Measurements from ENCODE around the gene NTN3.

Gene NTN3

DNA sequence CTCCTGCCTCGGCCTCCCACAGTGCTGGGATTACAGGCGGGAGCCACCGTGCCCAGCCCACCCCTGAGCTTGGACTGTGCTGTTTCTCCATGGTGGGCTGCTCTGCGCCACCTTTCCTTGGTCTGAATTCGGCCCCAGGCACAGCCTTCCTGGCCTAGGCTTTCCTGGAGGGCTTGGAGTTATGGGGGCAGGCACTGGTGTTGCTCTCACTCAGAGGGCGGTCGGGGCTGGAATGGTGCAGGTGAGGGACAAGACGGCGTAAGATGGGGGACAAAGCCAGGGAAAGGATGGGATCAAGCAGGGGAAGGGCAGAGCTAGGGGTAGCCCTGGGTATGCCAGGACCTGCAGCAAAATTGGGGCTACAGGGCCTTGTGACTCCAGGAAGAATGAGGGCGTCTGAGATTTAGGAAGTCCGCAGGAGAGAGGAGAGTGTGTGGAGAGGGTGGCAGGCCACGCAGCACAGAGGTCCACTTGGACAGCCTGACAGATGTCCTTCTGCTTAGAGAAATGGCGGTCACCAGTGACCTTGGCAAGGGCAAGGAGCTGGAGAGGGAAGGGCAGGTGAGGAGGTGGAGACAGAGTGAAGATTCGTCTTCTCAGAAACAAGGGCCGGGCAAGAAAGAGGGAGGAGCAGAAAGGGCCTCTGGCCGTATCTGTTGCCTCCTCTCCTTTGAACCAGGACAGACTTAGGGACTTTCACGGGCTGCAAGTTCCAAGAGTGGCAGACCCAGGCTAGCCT, 41.1 kb downstream of the NTN3 start:
- Mint-ChIP-seq H3K4me1 (ENCODE audit: low read depth) (peaks cover 83% of the 10 kb centered on the region), H3K4me3 (peak overlapping the region; percentile 73), H3K27ac (peak overlapping the region; percentile 99), H3K27me3 (peaks cover 7% of the 10 kb centered on the region), H3K36me3 (ENCODE audit: low read depth) (peaks cover 36% of the 10 kb centered on the region), H3K9me3 (no peaks in the 10 kb centered on the region)
- intact Hi-C loops (cut with micrococcal nuclease): no loop called here

DNA sequence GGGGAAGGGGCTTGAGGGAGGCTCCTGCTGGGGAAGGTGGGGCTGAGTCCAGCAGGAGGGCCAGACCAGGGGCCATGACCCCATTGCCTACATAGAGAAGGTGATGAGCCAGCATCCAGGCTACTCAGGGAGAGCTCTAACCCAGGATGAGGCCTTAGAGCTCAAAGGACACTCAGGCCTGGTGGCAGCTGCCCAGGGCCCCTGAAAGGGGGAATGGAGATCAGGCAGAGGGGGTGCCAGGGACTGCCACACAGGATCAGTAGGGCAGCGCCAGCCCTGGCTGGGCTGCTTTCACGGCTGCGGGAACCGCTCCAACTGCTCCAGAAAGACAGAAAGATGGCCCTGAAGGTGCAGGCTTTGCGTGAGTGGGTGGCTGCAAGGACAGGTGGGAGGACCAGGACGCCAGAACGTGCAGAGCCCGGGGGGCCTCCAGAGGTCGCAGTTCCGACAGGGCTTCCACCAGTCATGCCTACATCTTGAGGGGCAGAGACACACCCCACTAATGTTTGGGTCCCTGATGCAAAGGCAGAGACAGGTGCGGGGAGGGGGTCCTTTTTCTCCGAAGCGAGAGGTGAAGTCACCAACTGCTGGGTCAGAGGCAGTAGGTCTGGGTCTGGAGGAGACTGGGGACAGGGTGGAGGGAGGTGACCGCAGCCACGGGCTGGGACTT, 41.8 kb downstream of the NTN3 start:
- intact Hi-C loops (cut with micrococcal nuclease): no loop called here

DNA sequence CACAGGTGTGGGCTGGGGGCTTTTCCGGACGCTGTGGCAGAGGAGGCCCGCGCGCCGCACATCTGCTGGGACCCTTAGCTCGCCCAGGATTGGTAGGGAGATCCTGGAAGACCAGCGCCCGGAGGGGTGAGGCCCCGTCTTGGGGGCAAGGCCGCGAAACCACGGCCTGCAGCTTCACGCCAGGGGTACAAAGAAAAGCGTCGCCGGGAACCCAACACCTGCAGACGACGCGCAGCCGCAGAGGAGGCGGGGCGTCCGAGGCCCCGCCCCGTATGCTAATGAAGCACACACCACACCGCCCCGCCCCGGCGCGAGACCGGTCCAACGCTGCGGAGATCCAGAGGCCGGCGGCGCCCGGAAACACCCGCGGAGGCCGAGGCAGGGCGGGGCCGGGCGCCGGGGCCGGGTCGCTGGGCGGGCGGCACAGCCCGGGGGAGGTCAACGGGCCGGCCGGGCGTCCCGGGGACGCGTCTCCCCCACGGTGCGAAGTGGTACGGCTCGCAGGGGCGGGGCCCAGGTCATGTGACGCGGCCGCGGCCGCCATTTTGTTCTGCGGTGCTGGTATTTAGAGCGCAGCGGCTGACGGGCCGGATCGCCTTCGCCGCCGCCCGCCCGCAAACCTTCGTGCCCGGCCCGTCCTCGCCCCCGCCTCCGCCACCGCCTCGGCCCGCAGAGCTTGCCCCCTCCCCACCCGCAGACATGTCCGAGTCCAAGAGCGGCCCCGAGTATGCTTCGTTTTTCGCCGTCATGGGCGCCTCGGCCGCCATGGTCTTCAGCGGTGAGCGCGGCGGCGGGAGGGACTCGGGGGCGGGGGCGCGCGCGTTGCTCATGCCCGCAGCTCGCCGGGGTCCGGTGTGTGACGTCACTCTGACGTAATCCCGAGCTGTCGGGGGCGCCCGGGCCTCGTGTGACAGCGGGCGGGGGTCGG, 42.6 kb downstream of the NTN3 start, which contains the start of gene ATP6V0C:
ATP6V0C (plus strand) TSS at position 548 of the 928 bp plus-strand sequence; CDS start at position 700, 152 bp downstream.
- no peaks in the 10 kb centered on the region for H3K9me3 Mint-ChIP-seq
- H3K36me3 Mint-ChIP-seq (ENCODE audit: low read depth): peaks cover 51% of the 10 kb centered on the region
- H3K27me3 Mint-ChIP-seq: peaks cover 7% of the 10 kb centered on the region
- peak within 1 kb of the TSS; percentile 91 for H3K4me3 Mint-ChIP-seq
- peaks cover 83% of the 10 kb centered on the region for H3K4me1 Mint-ChIP-seq (ENCODE audit: low read depth)
- H3K27ac Mint-ChIP-seq: peak within 1 kb of the TSS; percentile 99
- intact Hi-C loops (cut with micrococcal nuclease): no loop called here

More for the DNA sequence above, 41.8 kb downstream of the NTN3 start:
- peaks cover 83% of the 10 kb centered on the region for H3K4me1 Mint-ChIP-seq (ENCODE audit: low read depth)
- H3K36me3 Mint-ChIP-seq (ENCODE audit: low read depth): peaks cover 43% of the 10 kb centered on the region
- peak overlapping the region; percentile 73 for H3K4me3 Mint-ChIP-seq
- peak overlapping the region; percentile 99 for H3K27ac Mint-ChIP-seq
- H3K27me3 Mint-ChIP-seq: peaks cover 7% of the 10 kb centered on the region
- no peaks in the 10 kb centered on the region for H3K9me3 Mint-ChIP-seq

DNA sequence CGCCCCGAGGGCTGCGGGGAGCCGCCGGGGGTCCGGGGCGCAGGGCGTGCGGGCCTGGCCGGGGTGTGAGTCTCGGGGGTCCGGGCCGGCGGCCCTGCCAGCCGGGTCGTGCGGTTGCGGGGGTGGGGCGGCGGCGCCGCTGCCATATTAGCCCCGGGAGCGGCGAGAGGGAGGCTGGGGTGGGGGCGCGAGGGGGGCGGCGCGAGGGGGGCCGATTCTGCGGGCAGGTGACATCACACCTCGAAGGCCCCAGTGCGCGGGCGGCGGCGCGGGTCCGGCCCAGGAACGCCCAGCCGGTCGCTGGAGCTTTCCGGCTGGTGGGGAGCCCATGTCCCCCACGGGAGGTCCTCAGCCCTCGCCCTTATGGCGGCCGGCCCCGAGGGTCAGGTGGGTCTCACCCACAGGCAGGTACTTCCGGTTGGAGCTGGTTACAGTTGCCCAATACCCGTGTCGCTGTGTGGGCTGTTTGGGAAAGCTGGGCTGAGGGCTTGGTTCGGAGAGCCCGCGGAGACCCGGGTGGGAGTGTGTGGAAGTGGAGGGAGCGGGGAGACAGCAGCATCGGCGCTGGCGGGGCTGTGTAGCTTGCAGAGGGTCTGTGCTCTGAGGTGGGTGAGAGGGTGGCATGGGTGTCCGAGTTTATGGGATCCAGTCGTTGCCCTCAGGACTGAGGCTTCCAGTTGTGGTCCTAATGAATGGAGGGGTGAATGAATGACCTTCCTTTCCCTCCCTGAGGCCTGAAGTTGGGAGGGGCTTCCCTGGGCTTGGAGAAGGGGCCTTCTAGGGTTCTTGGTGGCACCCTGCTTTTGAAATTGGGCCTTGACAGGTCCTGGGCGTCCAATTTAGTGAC, 43.5 kb downstream of the NTN3 start:
- peaks cover 7% of the 10 kb centered on the region for H3K27me3 Mint-ChIP-seq
- peak overlapping the region; percentile 99 for H3K27ac Mint-ChIP-seq
- intact Hi-C loops (cut with micrococcal nuclease): no loop called here
- H3K9me3 Mint-ChIP-seq: no peaks in the 10 kb centered on the region
- peak overlapping the region; percentile 91 for H3K4me3 Mint-ChIP-seq
- H3K4me1 Mint-ChIP-seq (ENCODE audit: low read depth): peaks cover 83% of the 10 kb centered on the region
- H3K36me3 Mint-ChIP-seq (ENCODE audit: low read depth): peaks cover 60% of the 10 kb centered on the region

DNA sequence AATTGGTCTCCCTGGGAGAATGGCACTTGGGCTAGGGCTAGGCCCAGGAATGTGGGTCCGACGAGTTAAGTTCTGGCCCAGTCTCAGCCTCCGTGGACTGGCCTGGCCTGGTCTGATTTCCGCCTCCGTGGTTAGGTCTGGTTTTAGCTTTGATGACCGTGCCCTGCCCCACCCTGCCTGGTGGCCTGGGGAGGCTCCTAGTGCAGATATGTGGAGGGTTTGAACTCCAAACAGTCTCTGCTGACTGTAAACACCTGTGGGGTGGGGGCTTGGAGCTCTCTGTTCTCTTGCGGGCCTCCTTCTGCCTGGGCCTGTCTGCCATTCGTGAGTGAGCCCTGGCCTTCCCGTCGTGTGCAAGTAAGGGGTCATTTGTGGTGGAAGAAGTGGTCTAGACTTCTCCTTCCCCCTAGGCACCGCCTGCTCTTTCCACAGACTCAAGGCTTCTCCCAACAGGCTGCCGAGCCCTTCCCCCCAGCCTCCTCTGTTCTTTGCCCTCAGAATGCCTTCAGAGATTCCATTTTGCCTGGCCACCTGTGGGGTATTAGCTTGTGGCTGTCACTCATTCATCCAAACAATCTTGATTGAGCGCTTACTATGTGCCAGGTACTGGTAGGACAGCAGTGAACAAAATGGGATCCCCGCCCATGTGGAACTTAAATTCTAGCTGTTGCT, 44.2 kb downstream of the NTN3 start:
- intact Hi-C loops (cut with micrococcal nuclease): no loop called here
- H3K9me3 Mint-ChIP-seq: no peaks in the 10 kb centered on the region
- peak overlapping the region; percentile 99 for H3K27ac Mint-ChIP-seq
- H3K36me3 Mint-ChIP-seq (ENCODE audit: low read depth): peaks cover 67% of the 10 kb centered on the region
- H3K27me3 Mint-ChIP-seq: peaks cover 7% of the 10 kb centered on the region
- peak overlapping the region; percentile 91 for H3K4me3 Mint-ChIP-seq
- peaks cover 81% of the 10 kb centered on the region for H3K4me1 Mint-ChIP-seq (ENCODE audit: low read depth)

DNA sequence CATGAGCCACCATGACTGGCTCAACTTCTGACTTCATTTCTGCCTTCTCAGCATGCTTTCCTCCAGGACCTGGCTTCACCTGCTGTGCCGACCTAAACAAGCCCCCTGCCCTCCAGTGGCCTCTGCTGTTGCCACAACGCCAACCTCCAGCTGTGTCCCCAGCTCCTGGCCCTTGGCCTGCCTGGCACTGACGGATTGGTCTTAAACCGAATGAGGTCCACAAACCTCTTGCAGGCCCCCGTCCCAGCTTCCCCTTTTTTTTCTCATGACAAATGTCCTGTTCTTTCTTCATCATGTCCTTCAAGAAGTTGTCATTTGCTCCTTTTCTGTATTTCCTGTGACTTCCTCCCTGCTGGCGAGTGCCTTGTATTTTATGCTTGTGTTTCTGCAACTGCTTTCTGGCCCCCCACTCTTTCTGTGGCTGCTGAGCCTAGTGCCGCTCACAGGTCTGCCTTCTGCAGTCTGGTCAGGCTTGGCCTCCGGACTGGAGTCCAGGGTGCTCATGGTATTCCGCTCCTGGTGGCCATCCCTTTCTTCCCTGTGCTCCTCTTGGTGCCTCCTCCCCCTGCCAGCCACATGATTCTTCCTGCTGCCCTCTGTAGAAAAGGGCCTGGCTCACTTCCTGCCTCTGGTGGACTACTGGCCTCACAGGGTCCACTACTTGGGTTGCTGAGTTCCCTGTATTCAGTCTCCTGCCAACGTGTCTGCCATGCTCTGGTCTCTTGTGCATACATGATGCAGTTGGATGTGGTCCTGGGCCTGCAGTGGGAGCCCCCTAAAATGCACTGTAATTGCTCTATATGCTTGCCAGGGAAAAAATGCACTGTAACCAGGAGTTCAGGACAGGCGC, 45.5 kb downstream of the NTN3 start:
- Mint-ChIP-seq H3K27ac (peak overlapping the region; percentile 99), H3K36me3 (ENCODE audit: low read depth) (peaks cover 80% of the 10 kb centered on the region), H3K27me3 (peaks cover 7% of the 10 kb centered on the region), H3K4me3 (peak overlapping the region; percentile 91), H3K9me3 (no peaks in the 10 kb centered on the region), H3K4me1 (ENCODE audit: low read depth) (peaks cover 75% of the 10 kb centered on the region)
- intact Hi-C loops (cut with micrococcal nuclease): no loop called here

DNA sequence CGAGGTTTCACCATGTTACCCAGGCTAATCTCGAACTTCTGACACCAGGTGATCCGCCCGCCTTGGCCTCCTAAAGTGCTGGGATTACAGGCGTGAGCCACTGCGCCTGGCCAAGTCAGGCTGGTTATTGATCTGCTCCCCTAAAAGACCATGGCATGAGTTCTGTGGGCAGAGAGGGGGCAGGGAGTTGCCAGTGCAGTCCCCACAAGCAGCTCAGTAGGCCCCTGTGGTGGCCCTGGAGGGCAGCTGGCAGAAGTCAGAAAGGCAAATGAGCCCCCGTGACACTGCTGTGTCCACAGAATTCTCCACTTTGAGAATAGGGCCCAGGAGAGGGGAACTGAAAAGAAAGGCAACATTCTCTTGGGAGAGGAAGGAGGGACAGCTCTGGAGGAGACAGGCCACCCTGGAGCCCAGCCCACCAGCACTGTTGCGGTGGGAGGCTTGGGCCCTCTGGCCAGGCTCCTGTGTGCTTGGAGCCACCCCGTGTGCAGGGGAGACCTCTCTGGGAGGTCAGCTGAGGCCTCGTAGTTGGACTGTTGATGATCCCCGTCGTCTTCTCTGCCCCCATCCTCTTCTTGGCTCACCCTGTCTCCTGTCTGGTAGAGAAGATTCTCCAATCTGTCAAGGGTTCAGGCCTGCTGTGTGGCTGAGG, 47.0 kb downstream of the NTN3 start:
- intact Hi-C loops (cut with micrococcal nuclease): no loop called here
- H3K4me1 Mint-ChIP-seq (ENCODE audit: low read depth): peaks cover 66% of the 10 kb centered on the region
- H3K27ac Mint-ChIP-seq: peak overlapping the region; percentile 99
- no peaks in the 10 kb centered on the region for H3K9me3 Mint-ChIP-seq
- peak overlapping the region; percentile 91 for H3K4me3 Mint-ChIP-seq
- H3K36me3 Mint-ChIP-seq (ENCODE audit: low read depth): peaks cover 92% of the 10 kb centered on the region
- H3K27me3 Mint-ChIP-seq: no peaks in the 10 kb centered on the region

DNA sequence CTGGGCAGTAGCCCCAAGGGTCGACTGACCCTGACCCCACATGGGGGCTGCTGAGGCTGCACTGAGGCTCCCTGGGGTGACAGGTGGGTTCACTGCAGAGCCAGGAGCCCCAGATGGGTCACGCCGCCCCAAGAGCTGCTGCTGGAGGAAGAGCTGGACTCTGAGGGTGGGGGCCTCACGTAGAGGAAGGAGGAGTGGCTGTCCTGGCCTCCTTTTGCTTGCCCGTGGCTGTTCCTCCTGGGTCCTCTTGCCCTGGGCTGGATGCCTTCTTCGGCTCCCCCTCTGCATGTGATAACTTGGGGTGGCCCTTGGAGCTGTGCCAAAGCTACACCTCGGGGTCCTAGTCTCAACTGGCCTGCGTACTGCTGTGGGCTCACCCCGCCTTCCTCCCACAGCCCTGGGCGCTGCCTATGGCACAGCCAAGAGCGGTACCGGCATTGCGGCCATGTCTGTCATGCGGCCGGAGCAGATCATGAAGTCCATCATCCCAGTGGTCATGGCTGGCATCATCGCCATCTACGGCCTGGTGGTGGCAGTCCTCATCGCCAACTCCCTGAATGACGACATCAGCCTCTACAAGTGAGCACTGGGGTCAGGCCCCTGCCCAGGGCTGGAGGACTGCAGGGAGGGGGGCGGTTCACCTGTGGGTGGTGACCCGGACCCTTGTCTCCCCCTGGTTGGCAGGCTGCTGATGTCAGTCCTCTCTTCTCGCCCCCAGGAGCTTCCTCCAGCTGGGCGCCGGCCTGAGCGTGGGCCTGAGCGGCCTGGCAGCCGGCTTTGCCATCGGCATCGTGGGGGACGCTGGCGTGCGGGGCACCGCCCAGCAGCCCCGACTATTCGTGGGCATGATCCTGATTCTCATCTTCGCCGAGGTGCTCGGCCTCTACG, 48.0 kb downstream of the NTN3 start:
- H3K27me3 Mint-ChIP-seq: no peaks in the 10 kb centered on the region
- peak overlapping the region; percentile 91 for H3K4me3 Mint-ChIP-seq
- peaks cover 72% of the 10 kb centered on the region for H3K4me1 Mint-ChIP-seq (ENCODE audit: low read depth)
- H3K27ac Mint-ChIP-seq: peak overlapping the region; percentile 99
- intact Hi-C loops (cut with micrococcal nuclease): no loop called here
- peaks cover 97% of the 10 kb centered on the region for H3K36me3 Mint-ChIP-seq (ENCODE audit: low read depth)
- H3K9me3 Mint-ChIP-seq: no peaks in the 10 kb centered on the region

DNA sequence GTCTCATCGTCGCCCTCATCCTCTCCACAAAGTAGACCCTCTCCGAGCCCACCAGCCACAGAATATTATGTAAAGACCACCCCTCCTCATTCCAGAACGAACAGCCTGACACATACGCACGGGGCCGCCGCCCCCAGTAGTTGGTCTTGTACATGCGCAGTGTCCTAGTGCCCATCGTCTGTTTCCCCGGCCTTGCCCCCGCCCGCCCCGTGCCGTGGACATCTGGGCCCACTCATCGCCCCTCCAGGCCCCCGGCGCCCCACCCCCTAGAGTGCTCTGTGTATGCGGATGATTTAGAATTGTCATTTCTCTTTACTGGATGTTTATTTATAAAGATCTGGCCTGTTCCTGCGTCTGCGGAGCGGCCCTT, 48.6 kb downstream of the NTN3 start:
- intact Hi-C loops (cut with micrococcal nuclease): loop anchor here (2.0 kb wide), 1 partner anchor 17 kb away; no protein-coding TSS in a partner anchor
- Mint-ChIP-seq H3K36me3 (ENCODE audit: low read depth) (peaks cover 97% of the 10 kb centered on the region), H3K27ac (peak overlapping the region; percentile 99), H3K4me1 (ENCODE audit: low read depth) (peaks cover 78% of the 10 kb centered on the region), H3K27me3 (no peaks in the 10 kb centered on the region), H3K4me3 (peak overlapping the region; percentile 91), H3K9me3 (no peaks in the 10 kb centered on the region)

DNA sequence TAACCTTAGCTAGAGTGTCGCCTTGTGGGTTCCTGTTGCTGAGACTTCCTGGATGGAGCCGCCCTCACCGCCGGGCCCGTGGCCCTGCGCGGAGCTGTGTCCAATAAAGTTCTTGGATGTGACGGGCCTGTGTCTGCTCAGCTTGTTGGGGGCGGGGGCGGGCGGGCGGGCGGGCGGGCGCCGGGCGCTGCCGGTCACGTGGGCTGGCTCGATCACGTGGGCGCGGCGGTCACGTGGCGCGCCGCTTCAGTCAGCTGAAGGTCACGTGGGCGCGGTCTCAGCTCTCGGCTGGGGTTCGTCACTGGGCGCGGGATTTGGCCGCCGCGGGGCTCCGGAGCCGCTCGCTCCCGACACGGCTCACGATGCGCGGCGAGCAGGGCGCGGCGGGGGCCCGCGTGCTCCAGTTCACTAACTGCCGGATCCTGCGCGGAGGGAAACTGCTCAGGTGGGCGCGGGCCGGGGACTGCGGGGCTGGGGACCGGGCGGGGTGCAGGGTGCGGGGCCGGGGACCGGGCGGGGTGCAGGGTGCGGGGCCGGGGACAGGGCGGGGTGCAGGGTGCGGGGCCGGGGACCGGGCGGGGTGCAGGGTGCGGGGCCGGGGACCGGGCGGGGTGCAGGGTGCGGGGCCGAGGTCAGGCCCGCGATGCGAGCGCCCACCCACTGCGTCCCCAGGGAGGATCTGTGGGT, 49.1 kb downstream of the NTN3 start, which contains the start of gene AMDHD2:
AMDHD2 (plus strand) TSS at position 275 of the 687 bp plus-strand sequence; CDS start at position 363, 88 bp downstream.
- Mint-ChIP-seq H3K4me1 (ENCODE audit: low read depth) (peaks cover 75% of the 10 kb centered on the region), H3K36me3 (ENCODE audit: low read depth) (peaks cover 97% of the 10 kb centered on the region), H3K9me3 (no peaks in the 10 kb centered on the region), H3K27ac (peak within 1 kb of the TSS; percentile 99), H3K4me3 (peak within 1 kb of the TSS; percentile 91), H3K27me3 (no peaks in the 10 kb centered on the region)
- intact Hi-C loops (cut with micrococcal nuclease): loop anchor here (2.0 kb wide), 1 partner anchor 17 kb away; no protein-coding TSS in a partner anchor

Measured in dendritic cell treated with granulocyte-macrophage colony-stimulating factor and Interleukin-4, amounts not matched to agents 40 ng/mL and 50 ng/mL, for 4 days (primary cell).